ENCODE results near the gene SENP5. TPM values are rescaled to one million over a fixed set of nuclear protein-coding genes. Genes with fewer than 3 reads are reported as not detected.
A peak's percentile ranks its signal among the peaks of the same experiment; 100 is the strongest.
"Not testable (repeated sequence)": the region's sequence is repeated elsewhere in the genome, so short reads cannot be mapped to it uniquely, and the experiment has no call there.

SENP5 gene
- total and polyA plus RNA-seq, 8 donors = 5.2 to 115 (median 38.8) TPM

GRCh38 chr3:196837819-196838420 lies 29.8 kb upstream of the SENP5 start:
- intact Hi-C loops (cut with DNase I; ENCODE audit: low total_unique reads) = loop anchor here (10.0 kb wide), 1 partner anchor 127 kb away; the partner anchor contains the start of gene PIGZ

GRCh38 chr3:196839351-196839750 lies 28.4 kb upstream of the SENP5 start:
- WGBS, 5 donors = 82 to 92% (median 87%) methylated on average over 6 of the region's 6 CpGs
- intact Hi-C loops (cut with DNase I; ENCODE audit: low total_unique reads) = loop anchor here (10.0 kb wide), 1 partner anchor 125 kb away; the partner anchor contains the start of gene PIGZ

More at GRCh38 chr3:196837819-196838420, 29.8 kb upstream of the SENP5 start:
- H3K36me3 ChIP-seq = peaks cover 0 to 2% (median 0%) of the 10 kb centered on the region in 4 donors
- H3K4me3 ChIP-seq = no peak overlapping the region
- 36 to 51% (median 41%) methylated on average over 3 of the region's 3 CpGs for WGBS, 5 donors
- peak; percentile 74 to 75 for DNase-seq
- H3K27me3 ChIP-seq = no peaks in the 10 kb centered on the region
- peak in 1 of 3 donors; percentile 53 for TF ChIP-seq POLR2AphosphoS5 (IDR thresholded peaks at IDR 0.05)
- no peak for TF ChIP-seq POLR2A (IDR thresholded peaks at IDR 0.05)
- TF ChIP-seq EP300 (IDR thresholded peaks at IDR 0.05) = no peak
- peak in 5 of 7 experiments; percentile 57 to 74 (median 61) for TF ChIP-seq CTCF (IDR thresholded peaks at IDR 0.05)
- no peaks in the 10 kb centered on the region for H3K9me3 ChIP-seq
- no peak overlapping the region for H3K27ac ChIP-seq
- no peaks in the 10 kb centered on the region for H3K4me1 ChIP-seq

GRCh38 chr3:196842567-196843434 lies 24.9 kb upstream of the SENP5 start:
- no peaks in the 10 kb centered on the region for H3K4me1 ChIP-seq
- H3K27me3 ChIP-seq = no peaks in the 10 kb centered on the region
- H3K36me3 ChIP-seq = no peaks in the 10 kb centered on the region
- intact Hi-C loops (cut with DNase I; ENCODE audit: low total_unique reads) = no loop called here
- no peaks in the 10 kb centered on the region for H3K9me3 ChIP-seq
- no peak overlapping the region for H3K4me3 ChIP-seq
- DNase-seq = peak in 1 of 2 donors; percentile 32
- 65 to 74% (median 72%) methylated on average over 17 of the region's 17 CpGs for WGBS, 5 donors
- H3K27ac ChIP-seq = no peak overlapping the region
- TF ChIP-seq EP300 (IDR thresholded peaks at IDR 0.05) (no peak), CTCF (IDR thresholded peaks at IDR 0.05) (no peak), POLR2A (IDR thresholded peaks at IDR 0.05) (no peak), POLR2AphosphoS5 (IDR thresholded peaks at IDR 0.05) (no peak)

More at GRCh38 chr3:196839351-196839750, 28.4 kb upstream of the SENP5 start:
- not testable (repeated sequence) for H3K36me3 ChIP-seq, H3K9me3 ChIP-seq, H3K4me1 ChIP-seq, H3K27ac ChIP-seq, DNase-seq, H3K4me3 ChIP-seq, H3K27me3 ChIP-seq

- 67 to 78% (median 76%) methylated on average over 9 of the region's 9 CpGs for WGBS, 5 donors
- no peaks in the 10 kb centered on the region for H3K9me3 ChIP-seq
- DNase-seq = no peak
- H3K36me3 ChIP-seq = no peaks in the 10 kb centered on the region
- H3K4me3 ChIP-seq = no peak overlapping the region
- TF ChIP-seq POLR2A (IDR thresholded peaks at IDR 0.05) (no peak), CTCF (IDR thresholded peaks at IDR 0.05) (no peak), POLR2AphosphoS5 (IDR thresholded peaks at IDR 0.05) (no peak), EP300 (IDR thresholded peaks at IDR 0.05) (no peak)
- intact Hi-C loops (cut with DNase I; ENCODE audit: low total_unique reads) = no loop called here
- no peak overlapping the region for H3K27ac ChIP-seq
- no peaks in the 10 kb centered on the region for H3K27me3 ChIP-seq
- H3K4me1 ChIP-seq = no peaks in the 10 kb centered on the region
These were observed 24.1 kb upstream of the SENP5 start for GRCh38 chr3:196843435-196844110.

- H3K36me3 ChIP-seq; H3K27ac ChIP-seq; intact Hi-C loops (cut with DNase I; ENCODE audit: low total_unique reads); H3K4me1 ChIP-seq; DNase-seq; H3K27me3 ChIP-seq; H3K4me3 ChIP-seq; H3K9me3 ChIP-seq: not testable (repeated sequence)
- 86 to 90% (median 88%) methylated on average over 19 to 20 of the region's 22 CpGs for WGBS, 5 donors
These were observed 23.2 kb upstream of the SENP5 start for GRCh38 chr3:196844235-196845219.

GRCh38 chr3:196848375-196848774 lies 19.3 kb upstream of the SENP5 start:
- DNase-seq; H3K27me3 ChIP-seq; H3K27ac ChIP-seq; H3K36me3 ChIP-seq; H3K4me1 ChIP-seq; H3K4me3 ChIP-seq; H3K9me3 ChIP-seq; intact Hi-C loops (cut with DNase I; ENCODE audit: low total_unique reads): not testable (repeated sequence)
- 75 to 93% (median 86%) methylated on average over 4 of the region's 4 CpGs for WGBS, 5 donors
